Cardiac muscle cell (in vitro differentiated cells and primary cell): Measurements from ENCODE around the gene SEC63. TPM values are rescaled to one million over a fixed set of nuclear protein-coding genes. Genes with fewer than 3 reads are reported as not detected.
"Not testable (repeated sequence)": the region's sequence is repeated elsewhere in the genome, so short reads cannot be mapped to it uniquely, and the experiment has no call there.

Experiments
- DNase-seq, 2 donors: peaks; one replicate each; pipeline versions ENCODE4 v3.0.0 to v3.0.0-alpha.2; 2010 to 2017; ENCODE audit warnings: low read depth in 1 of 2, low spot score in 1 of 2
- H3K27ac ChIP-seq: fragments of 200-600 bp; sonication (generic); 2 replicates; pipeline ENCODE4 v1.5.1; 2016
- H3K27me3 ChIP-seq: fragments of 200-600 bp; sonication (generic); 2 replicates; pipeline ENCODE4 v1.6.0; 2016; ENCODE audit warnings: control low read depth
- H3K36me3 ChIP-seq: fragments of 200-600 bp; sonication (generic); 2 replicates; pipeline ENCODE4 v1.5.1; 2016; ENCODE audit warnings: control low read depth
- H3K4me1 ChIP-seq: fragments of 200-600 bp; sonication (generic); 2 replicates; pipeline ENCODE4 v1.8.1; 2017; ENCODE audit warnings: low read depth, mild to moderate bottlenecking, mixed run types
- H3K4me3 ChIP-seq: fragments of 200-600 bp; sonication (generic); 2 replicates; pipeline ENCODE4 v1.5.1; 2016; ENCODE audit warnings: mild to moderate bottlenecking
- H3K9me3 ChIP-seq: fragments of 200-600 bp; sonication (generic); 2 replicates; pipeline ENCODE4 v1.5.1; 2017; ENCODE audit warnings: low read depth, mild to moderate bottlenecking, control low read depth
- polyA plus RNA-seq: library from polyadenylated mRNA; unstranded; fragments of >200 nt; fragmentation: Nextera tagmentation; extraction: Ambion mirVana; gene quantifications from 2 replicates; pipeline ENCODE4 v1.2.1, GENCODE V29; 2016
- total RNA-seq: library from RNA; depleted of rRNA; stranded (reverse); fragments of >200 nt; gene quantifications from 2 replicates; pipeline ENCODE4 v1.2.3, GENCODE V29; 2016
- TF ChIP-seq, protein P1 (sequence below): IDR thresholded peaks from 2 replicates; pipeline ENCODE4 v1.5.1; 2012; ENCODE audit warnings: low read depth, mild to moderate bottlenecking, low read length

Gene SEC63
- total and polyA plus RNA-seq, 2 experiments from 2014 or later: 9.6 to 80.8 TPM

DNA sequence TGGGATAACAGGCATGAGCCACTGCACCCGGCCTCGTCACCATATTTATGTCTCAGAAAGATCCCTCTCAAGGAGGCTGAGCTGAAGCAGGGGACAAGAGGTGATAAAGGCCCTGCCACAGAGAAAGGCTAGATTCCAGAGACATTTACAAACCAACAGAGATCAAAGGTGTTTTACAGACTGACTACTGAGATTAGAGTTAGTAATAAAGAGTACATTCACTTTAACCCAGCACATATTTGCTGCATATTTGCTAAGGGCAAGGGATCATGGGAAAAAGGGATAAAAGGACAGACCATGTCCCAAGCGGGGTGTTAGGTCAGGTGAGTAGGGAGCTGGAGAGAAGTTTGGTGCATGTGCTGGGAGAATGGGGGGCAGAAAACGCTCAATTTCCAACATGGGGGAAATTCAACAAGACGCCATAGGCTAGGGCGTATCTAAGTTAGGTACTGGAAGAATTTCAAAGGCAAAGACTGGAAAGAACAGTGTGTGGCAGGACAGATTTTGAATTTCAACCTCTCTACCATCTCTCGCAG lies 43.8 kb upstream of the SEC63 start:
- no peaks in the 10 kb centered on the region for H3K9me3 ChIP-seq
- H3K4me3 ChIP-seq: no peak overlapping the region
- H3K36me3 ChIP-seq: no peaks in the 10 kb centered on the region
- no peak for DNase-seq
- TF ChIP-seq, protein P1, sequence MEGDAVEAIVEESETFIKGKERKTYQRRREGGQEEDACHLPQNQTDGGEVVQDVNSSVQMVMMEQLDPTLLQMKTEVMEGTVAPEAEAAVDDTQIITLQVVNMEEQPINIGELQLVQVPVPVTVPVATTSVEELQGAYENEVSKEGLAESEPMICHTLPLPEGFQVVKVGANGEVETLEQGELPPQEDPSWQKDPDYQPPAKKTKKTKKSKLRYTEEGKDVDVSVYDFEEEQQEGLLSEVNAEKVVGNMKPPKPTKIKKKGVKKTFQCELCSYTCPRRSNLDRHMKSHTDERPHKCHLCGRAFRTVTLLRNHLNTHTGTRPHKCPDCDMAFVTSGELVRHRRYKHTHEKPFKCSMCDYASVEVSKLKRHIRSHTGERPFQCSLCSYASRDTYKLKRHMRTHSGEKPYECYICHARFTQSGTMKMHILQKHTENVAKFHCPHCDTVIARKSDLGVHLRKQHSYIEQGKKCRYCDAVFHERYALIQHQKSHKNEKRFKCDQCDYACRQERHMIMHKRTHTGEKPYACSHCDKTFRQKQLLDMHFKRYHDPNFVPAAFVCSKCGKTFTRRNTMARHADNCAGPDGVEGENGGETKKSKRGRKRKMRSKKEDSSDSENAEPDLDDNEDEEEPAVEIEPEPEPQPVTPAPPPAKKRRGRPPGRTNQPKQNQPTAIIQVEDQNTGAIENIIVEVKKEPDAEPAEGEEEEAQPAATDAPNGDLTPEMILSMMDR: no peak
- H3K27me3 ChIP-seq: no peaks in the 10 kb centered on the region
- H3K27ac ChIP-seq: no peak overlapping the region
- no peaks in the 10 kb centered on the region for H3K4me1 ChIP-seq

DNA sequence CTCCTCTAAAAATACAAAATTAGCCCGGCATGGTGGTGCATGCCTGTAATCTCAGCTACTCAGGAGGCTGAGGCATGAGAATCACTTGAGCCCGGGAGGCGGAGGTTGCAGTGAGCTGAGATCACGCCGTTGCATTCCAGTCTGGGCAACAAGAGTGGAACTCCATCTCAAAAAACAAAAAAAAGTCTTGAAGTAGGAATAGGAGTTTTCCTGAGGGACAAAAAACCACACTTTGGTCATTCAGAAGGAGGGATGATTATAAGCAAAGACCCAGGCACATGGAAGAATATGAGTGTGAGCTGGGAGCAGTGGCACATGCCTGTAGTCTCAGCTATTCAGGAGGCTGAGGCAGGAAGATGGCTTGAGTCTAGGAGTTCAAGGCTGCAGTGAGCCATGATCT lies 42.3 kb upstream of the SEC63 start:
- not testable (repeated sequence) for H3K9me3 ChIP-seq, H3K36me3 ChIP-seq, H3K4me3 ChIP-seq, H3K27me3 ChIP-seq, H3K27ac ChIP-seq, DNase-seq, H3K4me1 ChIP-seq

DNA sequence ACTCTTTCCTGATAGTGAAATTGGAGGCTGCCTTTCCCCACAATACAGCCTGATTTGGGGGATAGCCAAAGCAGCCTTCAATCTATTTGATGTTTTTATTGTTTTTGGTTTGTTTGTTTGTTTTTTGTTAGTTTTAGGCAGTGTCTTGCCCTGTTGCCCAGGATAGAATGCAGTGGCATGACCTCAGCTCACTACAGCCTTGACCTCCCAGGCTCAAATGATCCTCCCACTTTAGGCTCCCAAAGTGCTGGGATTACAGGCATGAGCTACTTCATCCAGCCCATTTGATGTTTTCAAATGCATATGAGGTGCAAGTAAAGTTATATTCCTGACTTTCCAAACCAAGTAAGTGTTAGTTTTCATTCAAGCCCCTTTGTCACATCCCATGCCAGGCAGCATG lies 41.3 kb upstream of the SEC63 start:
- no peaks in the 10 kb centered on the region for H3K27me3 ChIP-seq
- TF ChIP-seq, protein P1: no peak
- H3K27ac ChIP-seq: no peak overlapping the region
- DNase-seq: no peak
- H3K4me3 ChIP-seq: no peak overlapping the region
- H3K36me3 ChIP-seq: no peaks in the 10 kb centered on the region
- no peaks in the 10 kb centered on the region for H3K4me1 ChIP-seq
- no peaks in the 10 kb centered on the region for H3K9me3 ChIP-seq

- Histone ChIP-seq H3K4me3 (no peak overlapping the region), H3K27ac (no peak overlapping the region), H3K36me3 (no peaks in the 10 kb centered on the region), H3K27me3 (no peaks in the 10 kb centered on the region), H3K4me1 (peaks cover 7% of the 10 kb centered on the region), H3K9me3 (no peaks in the 10 kb centered on the region)
- DNase-seq: no peak
- TF ChIP-seq, protein P1: no peak
Observed at GRCh38 chr6:107991772-107992550, 34.0 kb upstream of the SEC63 start.

- TF ChIP-seq, protein P1: no peak
- peaks cover 7% of the 10 kb centered on the region for H3K4me1 ChIP-seq
- H3K36me3 ChIP-seq: no peaks in the 10 kb centered on the region
- DNase-seq: peak in 1 of 2 donors; percentile 11
- no peaks in the 10 kb centered on the region for H3K27me3 ChIP-seq
- H3K9me3 ChIP-seq: no peaks in the 10 kb centered on the region
- H3K27ac ChIP-seq: no peak overlapping the region
- no peak overlapping the region for H3K4me3 ChIP-seq
Observed at GRCh38 chr6:107991061-107991460, 33.1 kb upstream of the SEC63 start.

GRCh38 chr6:107990587-107990986 lies 32.6 kb upstream of the SEC63 start:
- not testable (repeated sequence) for H3K4me1 ChIP-seq, DNase-seq, H3K36me3 ChIP-seq, H3K9me3 ChIP-seq, H3K27ac ChIP-seq, H3K27me3 ChIP-seq, H3K4me3 ChIP-seq
